ENCODE measurements around the gene AP1S2.

The AP1S2 gene

DNA sequence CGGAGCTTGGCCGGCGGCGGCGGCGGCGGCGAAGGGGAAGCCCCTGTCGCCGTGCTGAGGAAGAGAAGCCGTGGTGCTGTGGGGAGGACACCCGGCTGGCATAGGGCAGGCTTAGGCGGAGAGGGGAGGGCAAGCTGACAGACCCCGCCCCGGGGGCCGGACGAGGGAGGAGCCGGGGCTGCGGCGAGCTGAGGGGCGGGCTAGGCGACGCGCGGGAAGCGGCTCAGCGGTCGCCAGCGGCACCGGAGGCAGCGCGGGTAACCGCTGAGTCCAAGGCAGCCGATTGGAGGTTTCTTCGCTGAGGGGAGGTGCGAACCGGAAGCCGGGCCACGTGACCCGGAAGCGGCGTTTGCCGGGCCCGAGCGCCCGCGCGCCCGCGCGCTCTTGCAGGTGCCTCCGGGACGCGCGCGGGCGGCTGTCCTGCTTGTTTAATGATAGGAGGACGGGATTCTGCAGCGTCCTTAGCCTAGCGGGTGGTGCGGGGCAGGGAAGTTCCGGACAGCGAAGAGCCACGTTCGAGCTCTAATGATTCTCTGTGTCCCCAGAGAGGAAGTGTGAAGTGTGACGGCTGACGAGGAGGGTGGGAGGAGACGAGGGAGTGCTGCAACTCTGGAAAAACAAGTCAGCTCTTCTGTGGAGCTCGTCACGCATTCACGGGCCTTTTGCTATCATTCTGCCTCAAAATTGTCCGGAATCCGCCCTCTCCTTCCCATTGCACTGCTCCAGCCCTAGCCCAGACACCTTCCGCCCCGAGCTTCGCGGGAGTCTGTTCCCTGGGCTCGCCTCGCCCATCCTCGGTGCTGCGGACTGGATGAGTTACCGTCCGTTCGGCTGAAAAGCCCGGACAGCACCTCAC is at the start of gene AP1S2:
AP1S2 (minus strand) TSS at position 102 of the 856 bp plus-strand sequence. CDS start 2,289 bp downstream, outside the sequence.
- in situ Hi-C loops (cut with MboI; ENCODE audit: low pct_unique_long_range_greater_than_20kb, low sequenced_read_pairs, unreplicated experiment), result no loop called here
- TF ChIP-seq, protein P1, sequence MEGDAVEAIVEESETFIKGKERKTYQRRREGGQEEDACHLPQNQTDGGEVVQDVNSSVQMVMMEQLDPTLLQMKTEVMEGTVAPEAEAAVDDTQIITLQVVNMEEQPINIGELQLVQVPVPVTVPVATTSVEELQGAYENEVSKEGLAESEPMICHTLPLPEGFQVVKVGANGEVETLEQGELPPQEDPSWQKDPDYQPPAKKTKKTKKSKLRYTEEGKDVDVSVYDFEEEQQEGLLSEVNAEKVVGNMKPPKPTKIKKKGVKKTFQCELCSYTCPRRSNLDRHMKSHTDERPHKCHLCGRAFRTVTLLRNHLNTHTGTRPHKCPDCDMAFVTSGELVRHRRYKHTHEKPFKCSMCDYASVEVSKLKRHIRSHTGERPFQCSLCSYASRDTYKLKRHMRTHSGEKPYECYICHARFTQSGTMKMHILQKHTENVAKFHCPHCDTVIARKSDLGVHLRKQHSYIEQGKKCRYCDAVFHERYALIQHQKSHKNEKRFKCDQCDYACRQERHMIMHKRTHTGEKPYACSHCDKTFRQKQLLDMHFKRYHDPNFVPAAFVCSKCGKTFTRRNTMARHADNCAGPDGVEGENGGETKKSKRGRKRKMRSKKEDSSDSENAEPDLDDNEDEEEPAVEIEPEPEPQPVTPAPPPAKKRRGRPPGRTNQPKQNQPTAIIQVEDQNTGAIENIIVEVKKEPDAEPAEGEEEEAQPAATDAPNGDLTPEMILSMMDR (IDR thresholded peaks at IDR 0.05; ENCODE audit: extremely low read depth, insufficient read depth, missing control alignments), result no peak
- DNase-seq (ENCODE audit: low spot score), result peak; percentile 96

DNA sequence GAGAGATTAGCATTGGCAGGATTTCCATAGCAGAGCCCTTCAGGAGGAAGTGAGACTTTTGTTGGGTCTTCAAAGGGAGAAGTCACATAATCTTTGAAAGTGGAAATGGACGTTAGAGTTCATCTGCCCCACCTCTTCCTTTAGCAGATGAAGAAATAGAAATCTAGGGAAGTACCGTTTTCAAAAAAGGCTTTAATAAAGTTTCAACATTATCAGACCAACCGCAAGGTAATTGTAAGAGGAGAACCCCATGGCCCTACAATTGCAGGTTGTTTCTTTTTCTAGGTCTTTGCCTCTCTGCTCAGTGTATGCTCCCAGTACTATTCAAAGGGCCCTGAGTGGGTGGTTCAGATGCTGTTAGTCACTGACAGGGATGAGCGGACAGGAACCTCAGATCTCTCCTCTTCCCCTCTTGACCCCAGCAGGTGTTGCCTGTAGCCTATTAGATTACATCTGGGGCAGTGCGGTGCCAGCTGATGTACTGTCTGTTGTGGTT is 48.6 kb upstream of the AP1S2 start:
- in situ Hi-C loops (cut with MboI; ENCODE audit: low pct_unique_long_range_greater_than_20kb, low sequenced_read_pairs, unreplicated experiment), result no loop called here
- TF ChIP-seq, protein P1 (IDR thresholded peaks at IDR 0.05; ENCODE audit: extremely low read depth, insufficient read depth, missing control alignments), result no peak
- DNase-seq (ENCODE audit: low spot score), result peak; percentile 55

DNA sequence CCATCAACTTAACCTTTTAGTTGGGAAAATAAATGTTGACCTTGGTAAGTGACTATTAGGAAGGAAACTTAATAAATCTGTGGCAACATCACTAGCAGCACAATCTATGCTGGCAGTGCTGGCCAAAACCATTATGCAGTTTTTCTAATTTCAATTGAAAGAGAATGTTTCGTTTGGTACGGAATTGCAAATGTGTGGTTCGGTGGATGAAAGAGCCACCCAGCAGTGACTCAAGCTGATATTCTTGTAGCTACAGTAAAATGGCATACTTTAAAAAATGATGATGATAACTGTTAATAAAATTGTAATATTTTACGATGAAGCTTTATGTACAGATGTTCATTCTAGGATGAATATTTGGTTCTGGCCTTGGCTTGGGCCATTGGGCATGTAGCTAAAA is 40.7 kb upstream of the AP1S2 start:
- TF ChIP-seq, protein P1 (IDR thresholded peaks at IDR 0.05; ENCODE audit: extremely low read depth, insufficient read depth, missing control alignments), result no peak
- in situ Hi-C loops (cut with MboI; ENCODE audit: low pct_unique_long_range_greater_than_20kb, low sequenced_read_pairs, unreplicated experiment), result no loop called here
- no peak for DNase-seq (ENCODE audit: low spot score)

DNA sequence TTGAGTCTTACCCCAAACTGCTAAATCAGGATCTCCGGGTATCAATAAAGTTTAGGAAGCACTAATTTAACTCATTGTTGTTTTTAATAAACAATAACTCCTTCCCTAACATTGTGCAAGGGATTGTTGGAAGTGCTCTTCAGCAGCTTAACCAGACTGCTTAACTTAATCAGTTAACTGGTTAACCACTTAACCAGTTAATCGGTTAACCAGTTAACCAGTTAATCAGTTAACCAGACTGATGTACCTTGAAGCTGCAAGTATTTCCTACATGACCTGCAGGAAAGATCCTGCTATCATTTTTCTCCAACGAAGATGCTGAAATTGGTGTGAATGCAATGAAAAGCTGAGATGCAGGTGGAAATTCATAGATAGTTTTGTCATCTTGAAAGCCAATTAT is 40.1 kb upstream of the AP1S2 start:
- DNase-seq (ENCODE audit: low spot score), result no peak
- in situ Hi-C loops (cut with MboI; ENCODE audit: low pct_unique_long_range_greater_than_20kb, low sequenced_read_pairs, unreplicated experiment), result no loop called here
- TF ChIP-seq, protein P1 (IDR thresholded peaks at IDR 0.05; ENCODE audit: extremely low read depth, insufficient read depth, missing control alignments), result no peak

DNA sequence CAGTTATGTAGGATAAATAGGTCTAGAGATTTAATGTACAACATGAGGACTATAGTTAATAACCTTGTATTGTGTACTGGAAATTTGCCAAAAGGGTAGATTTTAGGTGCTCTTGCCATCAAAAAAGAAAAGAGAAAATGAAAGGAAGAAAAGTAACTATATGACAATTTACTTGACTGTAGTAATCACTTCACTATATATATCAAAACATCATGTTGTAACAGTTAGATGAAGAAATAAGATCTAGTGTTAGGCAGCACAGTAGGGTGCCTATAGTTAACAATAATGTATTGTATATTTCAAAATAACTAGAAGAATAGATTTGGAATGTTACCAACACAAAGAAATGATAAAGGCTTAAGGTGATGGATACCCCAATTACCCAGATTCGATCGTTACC is 35.9 kb upstream of the AP1S2 start:
- TF ChIP-seq, protein P1 (IDR thresholded peaks at IDR 0.05; ENCODE audit: extremely low read depth, insufficient read depth, missing control alignments), result no peak
- DNase-seq (ENCODE audit: low spot score), result no peak
- in situ Hi-C loops (cut with MboI; ENCODE audit: low pct_unique_long_range_greater_than_20kb, low sequenced_read_pairs, unreplicated experiment), result no loop called here

DNA sequence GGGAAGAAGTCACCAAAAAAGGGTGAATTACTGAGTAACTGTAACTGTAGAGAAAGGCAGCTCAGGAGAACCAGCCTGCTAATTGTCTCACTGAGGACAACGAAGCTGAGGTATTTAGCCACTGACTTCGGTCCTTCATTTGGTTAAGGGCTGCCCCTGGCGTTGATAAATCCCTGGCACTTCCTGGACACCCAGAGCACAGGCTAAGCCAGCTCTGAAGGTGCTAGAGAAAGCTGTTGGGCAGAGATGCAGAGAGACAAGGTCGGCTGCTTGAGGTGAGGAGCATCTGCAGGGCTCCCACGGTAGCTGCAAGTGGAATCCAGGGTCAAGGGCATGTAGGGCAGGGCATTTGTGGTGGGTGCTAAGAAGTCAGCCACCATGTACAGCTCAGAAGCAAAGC is 33.4 kb upstream of the AP1S2 start:
- in situ Hi-C loops (cut with MboI; ENCODE audit: low pct_unique_long_range_greater_than_20kb, low sequenced_read_pairs, unreplicated experiment), result no loop called here
- TF ChIP-seq, protein P1 (IDR thresholded peaks at IDR 0.05; ENCODE audit: extremely low read depth, insufficient read depth, missing control alignments), result no peak
- DNase-seq (ENCODE audit: low spot score), result no peak

Measured in GM13977 (cell line).